Measurements from ENCODE around the gene PLK3.
A peak's percentile ranks its signal among the peaks of the same experiment; 100 is the strongest.

DNA sequence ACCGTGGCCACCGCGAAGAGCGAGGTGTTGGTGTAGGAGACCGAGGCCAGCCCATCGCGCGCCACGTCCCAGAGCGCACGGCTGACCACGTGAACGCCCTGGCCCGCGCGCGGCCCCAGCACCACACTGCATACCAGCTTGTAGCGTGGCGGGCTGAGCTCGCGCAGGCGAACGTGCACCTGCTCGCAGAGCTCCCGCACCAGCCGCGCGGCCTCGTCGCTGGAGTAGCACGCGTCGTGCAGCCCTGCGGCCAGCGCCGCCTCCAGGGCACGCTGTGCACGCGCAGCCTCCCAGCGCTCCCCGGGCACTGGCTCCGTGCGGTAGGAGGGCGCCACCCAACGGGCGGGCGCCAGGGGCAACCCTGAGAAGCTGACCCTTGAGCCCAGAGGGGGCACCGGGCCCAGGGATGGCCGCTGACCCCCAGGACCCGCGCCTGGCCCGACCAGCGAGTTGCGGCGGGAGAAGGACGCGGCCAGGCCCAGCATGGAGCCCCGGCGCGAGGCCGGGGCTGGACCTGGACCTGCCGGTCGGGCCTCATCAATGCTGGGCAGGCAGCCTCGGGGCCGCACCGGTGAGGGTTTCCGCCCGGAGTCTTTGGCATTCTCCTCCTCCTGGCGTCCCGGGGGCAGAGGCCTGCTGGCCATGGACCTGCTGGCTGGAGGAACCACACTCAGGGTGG lies 6.0 kb downstream of the PLK3 start:
- TF ChIP-seq, protein P1, sequence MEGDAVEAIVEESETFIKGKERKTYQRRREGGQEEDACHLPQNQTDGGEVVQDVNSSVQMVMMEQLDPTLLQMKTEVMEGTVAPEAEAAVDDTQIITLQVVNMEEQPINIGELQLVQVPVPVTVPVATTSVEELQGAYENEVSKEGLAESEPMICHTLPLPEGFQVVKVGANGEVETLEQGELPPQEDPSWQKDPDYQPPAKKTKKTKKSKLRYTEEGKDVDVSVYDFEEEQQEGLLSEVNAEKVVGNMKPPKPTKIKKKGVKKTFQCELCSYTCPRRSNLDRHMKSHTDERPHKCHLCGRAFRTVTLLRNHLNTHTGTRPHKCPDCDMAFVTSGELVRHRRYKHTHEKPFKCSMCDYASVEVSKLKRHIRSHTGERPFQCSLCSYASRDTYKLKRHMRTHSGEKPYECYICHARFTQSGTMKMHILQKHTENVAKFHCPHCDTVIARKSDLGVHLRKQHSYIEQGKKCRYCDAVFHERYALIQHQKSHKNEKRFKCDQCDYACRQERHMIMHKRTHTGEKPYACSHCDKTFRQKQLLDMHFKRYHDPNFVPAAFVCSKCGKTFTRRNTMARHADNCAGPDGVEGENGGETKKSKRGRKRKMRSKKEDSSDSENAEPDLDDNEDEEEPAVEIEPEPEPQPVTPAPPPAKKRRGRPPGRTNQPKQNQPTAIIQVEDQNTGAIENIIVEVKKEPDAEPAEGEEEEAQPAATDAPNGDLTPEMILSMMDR (conservative IDR thresholded peaks at IDR 0.05; ENCODE audit: low read depth in 2 of 2), result peak in 1 of 2 experiments; percentile 51; a peak in 2 of 4 replicates
- TF ChIP-seq POLR2AphosphoS5 (IDR thresholded peaks at IDR 0.05; ENCODE audit: low read depth), result no peak
- no peak for TF ChIP-seq EZH2 (IDR thresholded peaks at IDR 0.05; ENCODE audit: low read depth, unreplicated experiment)
- no peak for TF ChIP-seq EZH2phosphoT487 (IDR thresholded peaks at IDR 0.05; ENCODE audit: unreplicated experiment)
- TF ChIP-seq REST (IDR thresholded peaks at IDR 0.05; ENCODE audit: unreplicated experiment), result no peak

Data from GM23338 (cell line).